A673 (cell line): Measurements from ENCODE around the gene MSI2.

Experiments
- EZH2 ChIP-seq: fragments of 200-600 bp; sonication (generic); IDR thresholded peaks from 2 replicates; pipeline ENCODE4 v1.6.1; 2017; ENCODE audit warnings: borderline replicate concordance, low read depth, mild to moderate bottlenecking, mixed read lengths, antibody characterized with exemption, low read length; ENCODE audit not compliant: poor library complexity, severe bottlenecking
- TF ChIP-seq, protein P1 (sequence below): fragments of 300-800, 200-600 bp; sonication (generic); conservative IDR thresholded peaks from 2 replicates; pipeline ENCODE4 v1.5.1; 2017; ENCODE audit warnings: low read depth, mild to moderate bottlenecking, antibody characterized with exemption, low read length, moderate library complexity, mixed read lengths

GRCh38 chr17:57595947-57596695 is 339.8 kb downstream of the MSI2 start:
- TF ChIP-seq, protein P1, sequence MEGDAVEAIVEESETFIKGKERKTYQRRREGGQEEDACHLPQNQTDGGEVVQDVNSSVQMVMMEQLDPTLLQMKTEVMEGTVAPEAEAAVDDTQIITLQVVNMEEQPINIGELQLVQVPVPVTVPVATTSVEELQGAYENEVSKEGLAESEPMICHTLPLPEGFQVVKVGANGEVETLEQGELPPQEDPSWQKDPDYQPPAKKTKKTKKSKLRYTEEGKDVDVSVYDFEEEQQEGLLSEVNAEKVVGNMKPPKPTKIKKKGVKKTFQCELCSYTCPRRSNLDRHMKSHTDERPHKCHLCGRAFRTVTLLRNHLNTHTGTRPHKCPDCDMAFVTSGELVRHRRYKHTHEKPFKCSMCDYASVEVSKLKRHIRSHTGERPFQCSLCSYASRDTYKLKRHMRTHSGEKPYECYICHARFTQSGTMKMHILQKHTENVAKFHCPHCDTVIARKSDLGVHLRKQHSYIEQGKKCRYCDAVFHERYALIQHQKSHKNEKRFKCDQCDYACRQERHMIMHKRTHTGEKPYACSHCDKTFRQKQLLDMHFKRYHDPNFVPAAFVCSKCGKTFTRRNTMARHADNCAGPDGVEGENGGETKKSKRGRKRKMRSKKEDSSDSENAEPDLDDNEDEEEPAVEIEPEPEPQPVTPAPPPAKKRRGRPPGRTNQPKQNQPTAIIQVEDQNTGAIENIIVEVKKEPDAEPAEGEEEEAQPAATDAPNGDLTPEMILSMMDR = no peak
- TF ChIP-seq EZH2 = no peak
